Neural cell (in vitro differentiated cells): ENCODE data around the gene AP3B2. TPM values are rescaled to one million over a fixed set of nuclear protein-coding genes. Genes with fewer than 3 reads are reported as not detected.

Experiments
- H2AFZ ChIP-seq: fragments of 200-600, 300-800 bp; sonication (generic), shearing (Covaris generic); 2 replicates; pipeline ENCODE4 v1.6.0; 2014; ENCODE audit warnings: low read depth, mild to moderate bottlenecking, antibody characterized with exemption, low read length, moderate library complexity
- H3F3A ChIP-seq: fragments of 200-600 bp; shearing (Covaris generic); 2 replicates; pipeline ENCODE4 v1.6.1; 2016; ENCODE audit warnings: mild to moderate bottlenecking, moderate library complexity, mixed read lengths, antibody characterized with exemption, low read length; ENCODE audit not compliant: insufficient read depth, poor library complexity, severe bottlenecking
- H3K27ac ChIP-seq: fragments of 200-600, 300-800 bp; sonication (generic), shearing (Covaris generic); 2 replicates; pipeline ENCODE4 v1.5.1; 2014; ENCODE audit warnings: mild to moderate bottlenecking, low read length, moderate library complexity
- H3K27me3 ChIP-seq: fragments of 300-800, 200-600 bp; sonication (generic), shearing (Covaris generic); 2 replicates; pipeline ENCODE4 v1.6.0; 2014; ENCODE audit warnings: mild to moderate bottlenecking, low read depth, low read length, moderate library complexity; ENCODE audit not compliant: insufficient read depth
- H3K36me3 ChIP-seq: fragments of 300-800, 200-600 bp; sonication (generic), shearing (Covaris generic); 2 replicates; pipeline ENCODE4 v1.5.1; 2014; ENCODE audit warnings: mild to moderate bottlenecking, antibody characterized with exemption, low read length, moderate library complexity; ENCODE audit not compliant: insufficient read depth
- H3K4me2 ChIP-seq: fragments of 300-800, 200-600 bp; sonication (generic), shearing (Covaris generic); 2 replicates; pipeline ENCODE4 v1.6.0; 2014; ENCODE audit warnings: mild to moderate bottlenecking, low read length
- H3K4me3 ChIP-seq: fragments of 300-800, 200-600 bp; sonication (generic), shearing (Covaris generic); 2 replicates; pipeline ENCODE4 v1.5.1; 2014; ENCODE audit warnings: mild to moderate bottlenecking, low read length, moderate library complexity
- H3K79me2 ChIP-seq: fragments of 200-600 bp; shearing (Covaris generic); replicated peaks from 2 replicates; pipeline ENCODE4 v1.6.0; 2014; ENCODE audit warnings: mild to moderate bottlenecking, low read length, moderate library complexity; ENCODE audit not compliant: insufficient read depth
- H3K9ac ChIP-seq: fragments of 300-800, 200-600 bp; sonication (generic), shearing (Covaris generic); 2 replicates; pipeline ENCODE4 v1.6.1; 2016; ENCODE audit warnings: mild to moderate bottlenecking, low read length, mixed read lengths
- H3K9me2 ChIP-seq: fragments of 200-600 bp; shearing (Covaris generic); 2 replicates; pipeline ENCODE4 v1.6.1; 2016; ENCODE audit warnings: mild to moderate bottlenecking, low read length, mixed read lengths; ENCODE audit not compliant: insufficient read depth
- H3K9me3 ChIP-seq: fragments of 200-600, 300-800 bp; sonication (generic), shearing (Covaris generic); 2 replicates; pipeline ENCODE4 v1.6.1; 2016; ENCODE audit warnings: mild to moderate bottlenecking, mixed run types, low read length, moderate library complexity, mixed read lengths
- H4K20me1 ChIP-seq: fragments of 200-600 bp; shearing (Covaris generic); 2 replicates; pipeline ENCODE4 v1.6.1; 2016; ENCODE audit warnings: mild to moderate bottlenecking, mixed run types; ENCODE audit not compliant: insufficient read depth
- CTCF ChIP-seq: fragments of 450-650 bp; IDR thresholded peaks from 2 replicates; pipeline ENCODE4 v1.5.1; 2014; ENCODE audit warnings: antibody characterized with exemption, mild to moderate bottlenecking, moderate library complexity; ENCODE audit not compliant: poor library complexity, severe bottlenecking
- EP300 ChIP-seq: fragments of 450-650 bp; conservative IDR thresholded peaks from 2 replicates; pipeline ENCODE4 v1.6.1; 2014; ENCODE audit warnings: antibody characterized with exemption, mild to moderate bottlenecking, moderate library complexity; ENCODE audit not compliant: poor library complexity, severe bottlenecking
- EZH2 ChIP-seq: fragments of 200-600, 300-800 bp; shearing (Covaris generic), sonication (generic); IDR thresholded peaks from 2 replicates; pipeline ENCODE4 v1.6.1; 2014; ENCODE audit warnings: antibody characterized with exemption, low read length, borderline replicate concordance, mild to moderate bottlenecking; ENCODE audit not compliant: insufficient read depth, poor library complexity, severe bottlenecking
- MXI1 ChIP-seq: fragments of 450-650 bp; conservative IDR thresholded peaks from 2 replicates; pipeline ENCODE4 v1.6.1; 2014; ENCODE audit warnings: antibody characterized with exemption, mild to moderate bottlenecking; ENCODE audit not compliant: poor library complexity, severe bottlenecking
- POLR2AphosphoS5 ChIP-seq: IDR thresholded peaks from 2 replicates; pipeline ENCODE4 v1.6.1; 2012
- RAD21 ChIP-seq: fragments of 450-650 bp; conservative IDR thresholded peaks from 2 replicates; pipeline ENCODE4 v1.6.1; 2014; ENCODE audit warnings: antibody characterized with exemption, mild to moderate bottlenecking, moderate library complexity
- REST ChIP-seq: IDR thresholded peaks from 2 replicates; pipeline ENCODE4 v1.6.1; 2012; ENCODE audit warnings: borderline replicate concordance
- SMC3 ChIP-seq: fragments of 450-650 bp; conservative IDR thresholded peaks from 2 replicates; pipeline ENCODE4 v1.6.1; 2014; ENCODE audit warnings: antibody characterized with exemption, mild to moderate bottlenecking, moderate library complexity; ENCODE audit not compliant: poor library complexity
- TAF1 ChIP-seq: IDR thresholded peaks from 2 replicates; pipeline ENCODE4 v1.6.1; 2012; ENCODE audit warnings: low read depth
- polyA plus RNA-seq: library from polyadenylated mRNA; depleted of rRNA; stranded (reverse); fragments of >200 nt; gene quantifications from 2 replicates; pipeline ENCODE4 v1.2.3, GENCODE V29; 2014

Gene AP3B2
- polyA plus RNA-seq, 1 donor from 2014 or later: 81.9 TPM

GRCh38 chr15:82699726-82700125, 9.9 kb downstream of the AP3B2 start:
- H3K4me3 ChIP-seq: no peak overlapping the region
- no peaks in the 10 kb centered on the region for H3K9me3 ChIP-seq
- no peak overlapping the region for H3K27ac ChIP-seq
- TF ChIP-seq SMC3 (no peak), CTCF (no peak), POLR2AphosphoS5 (no peak), EP300 (no peak), REST (no peak), MXI1 (no peak), TAF1 (no peak), RAD21 (no peak), EZH2 (no peak)
- no peaks in the 10 kb centered on the region for H4K20me1 ChIP-seq
- no peaks in the 10 kb centered on the region for H3K27me3 ChIP-seq
- H2AFZ ChIP-seq: no peak overlapping the region
- H3K9ac ChIP-seq: no peak overlapping the region
- no peaks in the 10 kb centered on the region for H3K36me3 ChIP-seq
- no peaks in the 10 kb centered on the region for H3F3A ChIP-seq
- no peaks in the 10 kb centered on the region for H3K9me2 ChIP-seq
- H3K79me2 ChIP-seq: no peaks in the 10 kb centered on the region
- no peak overlapping the region for H3K4me2 ChIP-seq

- H4K20me1 ChIP-seq: no peaks in the 10 kb centered on the region
- no peak overlapping the region for H3K4me2 ChIP-seq
- H3K9me3 ChIP-seq: no peaks in the 10 kb centered on the region
- H3K9me2 ChIP-seq: no peaks in the 10 kb centered on the region
- H3K79me2 ChIP-seq: no peaks in the 10 kb centered on the region
- no peaks in the 10 kb centered on the region for H3K27me3 ChIP-seq
- no peak overlapping the region for H2AFZ ChIP-seq
- H3K4me3 ChIP-seq: no peak overlapping the region
- H3F3A ChIP-seq: no peaks in the 10 kb centered on the region
- no peak overlapping the region for H3K9ac ChIP-seq
- no peak overlapping the region for H3K27ac ChIP-seq
- TF ChIP-seq CTCF (no peak), EZH2 (no peak), EP300 (no peak), RAD21 (no peak), TAF1 (no peak), MXI1 (no peak), POLR2AphosphoS5 (no peak), REST (no peak), SMC3 (no peak)
- no peaks in the 10 kb centered on the region for H3K36me3 ChIP-seq
Measured at GRCh38 chr15:82698711-82699345, 10.8 kb downstream of the AP3B2 start.
